GM10266 (cell line): Measurements from ENCODE around the gene ELMO1.
A peak's percentile ranks its signal among the peaks of the same experiment; 100 is the strongest.

ENCODE experiments used
- DNase-seq: peaks from one replicate; pipeline ENCODE4 v3.0.0; 2012; ENCODE audit errors: extremely low spot score
- CTCF ChIP-seq: IDR thresholded peaks from 2 replicates; pipeline ENCODE4 v1.5.1; 2012; ENCODE audit warnings: mild to moderate bottlenecking, low read depth; ENCODE audit not compliant: control insufficient read depth, insufficient read depth; ENCODE audit errors: missing control alignments

The ELMO1 gene

DNA sequence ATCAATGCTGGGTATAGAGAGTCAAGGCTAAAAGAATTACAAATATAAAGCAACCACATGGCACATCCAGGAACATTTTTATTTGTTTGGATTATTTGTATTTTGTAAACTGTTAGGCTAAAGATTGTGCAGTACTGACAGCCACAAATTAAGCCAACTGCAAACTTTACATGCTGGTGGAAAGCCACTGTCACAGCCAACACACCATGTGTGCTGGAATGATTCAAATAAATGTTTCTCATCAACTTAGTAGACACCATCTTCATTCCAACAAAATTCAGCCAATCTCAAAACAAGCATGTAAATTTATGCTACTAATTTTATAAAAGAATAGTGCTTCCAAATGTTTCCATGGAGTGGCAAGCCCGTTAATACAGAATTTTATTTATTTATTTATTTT lies 211.8 kb downstream of the ELMO1 start:
- no peak for DNase-seq
- no peak for TF ChIP-seq CTCF

- DNase-seq: no peak
- TF ChIP-seq CTCF: no peak
These were observed 212.9 kb downstream of the ELMO1 start for GRCh38 chr7:37235813-37236212.

DNA sequence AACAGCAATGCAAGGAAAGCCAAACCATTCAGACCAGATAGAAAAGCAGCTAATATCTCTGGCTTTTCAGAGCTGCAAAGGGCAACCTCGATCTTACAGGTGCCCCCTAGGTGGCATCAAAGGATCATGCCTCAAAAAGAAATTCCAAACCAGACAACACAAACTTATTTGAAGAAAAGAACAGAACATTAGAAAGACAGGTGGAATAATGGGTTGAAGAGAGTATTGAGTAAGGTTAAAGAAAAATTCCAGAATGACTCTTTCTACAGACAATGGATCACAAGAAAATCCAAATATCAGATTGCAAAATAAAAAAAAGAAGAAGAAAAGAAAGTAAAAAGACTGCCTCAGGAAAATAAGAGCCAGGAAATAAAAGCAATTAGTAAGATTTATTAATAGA lies 213.7 kb downstream of the ELMO1 start:
- peak; percentile 53 for TF ChIP-seq CTCF
- DNase-seq: no peak

- no peak for DNase-seq
- TF ChIP-seq CTCF: no peak
These were observed 214.3 kb downstream of the ELMO1 start for GRCh38 chr7:37234334-37234733.

GRCh38 chr7:37231613-37232012 lies 217.1 kb downstream of the ELMO1 start:
- no peak for TF ChIP-seq CTCF
- DNase-seq: no peak

DNA sequence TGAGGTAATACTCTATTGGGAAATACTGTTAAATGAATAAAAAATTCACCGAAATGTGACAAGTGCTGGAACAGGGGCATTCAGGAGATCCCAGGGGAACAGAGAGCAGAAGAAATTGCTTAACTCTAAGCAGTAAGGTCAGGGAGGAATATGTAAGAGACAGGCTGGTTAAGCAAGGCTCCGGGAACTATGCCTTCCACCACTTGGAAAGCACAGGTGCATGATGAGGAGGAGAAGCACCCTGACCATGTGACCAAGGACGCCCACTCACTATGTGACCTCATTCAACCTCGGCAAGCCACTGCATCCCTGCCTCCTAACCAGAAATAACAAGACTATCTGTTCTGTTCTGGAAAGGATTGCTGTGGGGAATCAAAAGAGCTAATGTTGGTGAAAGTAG lies 218.4 kb downstream of the ELMO1 start:
- TF ChIP-seq CTCF: no peak
- DNase-seq: no peak

GRCh38 chr7:37229381-37229780 lies 219.3 kb downstream of the ELMO1 start:
- no peak for DNase-seq
- no peak for TF ChIP-seq CTCF
